ENCODE measurements around the gene IL17C. TPM values are rescaled to one million over a fixed set of nuclear protein-coding genes. Genes with fewer than 3 reads are reported as not detected.

The IL17C gene
- total RNA-seq, 4 donors from 2014 or later: not detected

GRCh38 chr16:88678224-88678979, 40.0 kb downstream of the IL17C start:
- DNase-seq (ENCODE audit: low spot score) (no peak), ATAC-seq (ENCODE audit: low FRiP score) (no peak)
- TF ChIP-seq CTCF (IDR thresholded peaks at IDR 0.05): no peak

GRCh38 chr16:88680554-88681083, 42.2 kb downstream of the IL17C start:
- TF ChIP-seq CTCF (IDR thresholded peaks at IDR 0.05): no peak
- DNase-seq (ENCODE audit: low spot score): no peak
- ATAC-seq (ENCODE audit: low FRiP score): no peak

- DNase-seq (ENCODE audit: low spot score): no peak
- no peak for ATAC-seq (ENCODE audit: low FRiP score)
- TF ChIP-seq CTCF (IDR thresholded peaks at IDR 0.05): no peak
These were observed 42.8 kb downstream of the IL17C start for GRCh38 chr16:88681084-88681680.

GRCh38 chr16:88681709-88682451, 43.5 kb downstream of the IL17C start:
- no peak for DNase-seq (ENCODE audit: low spot score)
- TF ChIP-seq CTCF (IDR thresholded peaks at IDR 0.05): no peak
- no peak for ATAC-seq (ENCODE audit: low FRiP score)

GRCh38 chr16:88684569-88685155, 46.3 kb downstream of the IL17C start:
- DNase-seq (ENCODE audit: low spot score) (no peak), ATAC-seq (ENCODE audit: low FRiP score) (no peak)
- no peak for TF ChIP-seq CTCF (IDR thresholded peaks at IDR 0.05)

- no peak for ATAC-seq (ENCODE audit: low FRiP score)
- peak; percentile 46 for DNase-seq (ENCODE audit: low spot score)
- TF ChIP-seq CTCF (IDR thresholded peaks at IDR 0.05): peak in 1 of 3 donors; percentile 43
These were observed 47.0 kb downstream of the IL17C start for GRCh38 chr16:88685156-88686061.

Measured in omental fat pad (tissue), 4 donors.